ENCODE measurements around the gene SVIL. TPM values are rescaled to one million over a fixed set of nuclear protein-coding genes. Genes with fewer than 3 reads are reported as not detected.

Gene SVIL
- polyA plus RNA-seq, 1 donor from 2014 or later, result 7.3 TPM

DNA sequence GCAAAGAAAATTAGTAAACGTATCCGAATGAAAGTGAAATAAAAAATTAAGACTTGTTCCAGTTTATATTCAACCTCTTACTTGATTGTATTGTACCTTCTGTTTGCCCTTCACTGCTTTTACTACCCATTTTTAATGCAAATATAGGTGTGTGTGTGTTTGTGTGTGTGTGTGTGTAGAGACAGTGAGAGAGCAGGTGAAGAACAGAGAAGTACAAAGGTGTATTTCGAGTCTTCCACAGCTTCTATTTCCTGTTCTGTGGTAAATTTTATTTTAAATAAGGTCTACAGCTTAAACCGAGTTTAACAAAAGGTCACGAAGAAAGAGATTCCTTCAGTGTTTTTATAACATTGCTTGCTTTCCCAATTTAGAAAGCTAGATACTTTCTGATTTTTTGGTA, 12.7 kb upstream of the SVIL start:
- H3K79me2 ChIP-seq (replicated peaks; ENCODE audit: insufficient read depth, low read length), result peaks cover 3% of the 10 kb centered on the region
- TF ChIP-seq EP300 (conservative IDR thresholded peaks at IDR 0.05; ENCODE audit: poor library complexity, severe bottlenecking) (no peak), EZH2 (IDR thresholded peaks at IDR 0.05; ENCODE audit: borderline replicate concordance, insufficient read depth, low read length, poor library complexity, severe bottlenecking) (no peak), TAF1 (IDR thresholded peaks at IDR 0.05; ENCODE audit: low read depth) (no peak), MXI1 (conservative IDR thresholded peaks at IDR 0.05; ENCODE audit: poor library complexity, severe bottlenecking) (no peak), REST (IDR thresholded peaks at IDR 0.05; ENCODE audit: borderline replicate concordance) (no peak), POLR2AphosphoS5 (IDR thresholded peaks at IDR 0.05) (no peak), SMC3 (conservative IDR thresholded peaks at IDR 0.05; ENCODE audit: poor library complexity) (no peak), RAD21 (conservative IDR thresholded peaks at IDR 0.05) (no peak)
- TF ChIP-seq, protein P1, sequence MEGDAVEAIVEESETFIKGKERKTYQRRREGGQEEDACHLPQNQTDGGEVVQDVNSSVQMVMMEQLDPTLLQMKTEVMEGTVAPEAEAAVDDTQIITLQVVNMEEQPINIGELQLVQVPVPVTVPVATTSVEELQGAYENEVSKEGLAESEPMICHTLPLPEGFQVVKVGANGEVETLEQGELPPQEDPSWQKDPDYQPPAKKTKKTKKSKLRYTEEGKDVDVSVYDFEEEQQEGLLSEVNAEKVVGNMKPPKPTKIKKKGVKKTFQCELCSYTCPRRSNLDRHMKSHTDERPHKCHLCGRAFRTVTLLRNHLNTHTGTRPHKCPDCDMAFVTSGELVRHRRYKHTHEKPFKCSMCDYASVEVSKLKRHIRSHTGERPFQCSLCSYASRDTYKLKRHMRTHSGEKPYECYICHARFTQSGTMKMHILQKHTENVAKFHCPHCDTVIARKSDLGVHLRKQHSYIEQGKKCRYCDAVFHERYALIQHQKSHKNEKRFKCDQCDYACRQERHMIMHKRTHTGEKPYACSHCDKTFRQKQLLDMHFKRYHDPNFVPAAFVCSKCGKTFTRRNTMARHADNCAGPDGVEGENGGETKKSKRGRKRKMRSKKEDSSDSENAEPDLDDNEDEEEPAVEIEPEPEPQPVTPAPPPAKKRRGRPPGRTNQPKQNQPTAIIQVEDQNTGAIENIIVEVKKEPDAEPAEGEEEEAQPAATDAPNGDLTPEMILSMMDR (IDR thresholded peaks at IDR 0.05; ENCODE audit: poor library complexity, severe bottlenecking), result no peak
- no peak overlapping the region for H3K9ac ChIP-seq (ENCODE audit: low read length)
- no peaks in the 10 kb centered on the region for H3F3A ChIP-seq (ENCODE audit: insufficient read depth, low read length, poor library complexity, severe bottlenecking)
- H2AFZ ChIP-seq (ENCODE audit: low read depth, low read length), result no peak overlapping the region
- no peaks in the 10 kb centered on the region for H3K9me3 ChIP-seq (ENCODE audit: low read length)
- no peak overlapping the region for H3K27ac ChIP-seq (ENCODE audit: low read length)
- no peaks in the 10 kb centered on the region for H3K36me3 ChIP-seq (ENCODE audit: insufficient read depth, low read length)
- no peaks in the 10 kb centered on the region for H4K20me1 ChIP-seq (ENCODE audit: insufficient read depth)
- H3K4me2 ChIP-seq (ENCODE audit: low read length), result no peak overlapping the region
- no peaks in the 10 kb centered on the region for H3K9me2 ChIP-seq (ENCODE audit: insufficient read depth, low read length)
- no peaks in the 10 kb centered on the region for H3K27me3 ChIP-seq (ENCODE audit: insufficient read depth, low read depth, low read length)
- no peak overlapping the region for H3K4me3 ChIP-seq (ENCODE audit: low read length)

GRCh38 chr10:29646960-29647461, 12.2 kb upstream of the SVIL start:
- Histone ChIP-seq H3K27me3 (ENCODE audit: insufficient read depth, low read depth, low read length) (no peaks in the 10 kb centered on the region), H4K20me1 (ENCODE audit: insufficient read depth) (no peaks in the 10 kb centered on the region), H3F3A (ENCODE audit: insufficient read depth, low read length, poor library complexity, severe bottlenecking) (no peaks in the 10 kb centered on the region), H3K27ac (ENCODE audit: low read length) (no peak overlapping the region), H2AFZ (ENCODE audit: low read depth, low read length) (no peak overlapping the region), H3K4me3 (ENCODE audit: low read length) (no peak overlapping the region), H3K9me2 (ENCODE audit: insufficient read depth, low read length) (no peaks in the 10 kb centered on the region), H3K9me3 (ENCODE audit: low read length) (no peaks in the 10 kb centered on the region), H3K4me2 (ENCODE audit: low read length) (no peak overlapping the region), H3K36me3 (ENCODE audit: insufficient read depth, low read length) (no peaks in the 10 kb centered on the region), H3K9ac (ENCODE audit: low read length) (no peak overlapping the region), H3K79me2 (replicated peaks; ENCODE audit: insufficient read depth, low read length) (peaks cover 3% of the 10 kb centered on the region)
- TF ChIP-seq SMC3 (conservative IDR thresholded peaks at IDR 0.05; ENCODE audit: poor library complexity) (no peak), TAF1 (IDR thresholded peaks at IDR 0.05; ENCODE audit: low read depth) (no peak), REST (IDR thresholded peaks at IDR 0.05; ENCODE audit: borderline replicate concordance) (no peak)
